GM21515 (cell line): ENCODE data around the gene GRK3.

Experiments
- ATAC-seq: cut with Tn5 transposase; IDR thresholded peaks from one replicate; pipeline ENCODE4 v1.9.1; 2021; ENCODE audit not compliant: unreplicated experiment

GRK3 gene

DNA sequence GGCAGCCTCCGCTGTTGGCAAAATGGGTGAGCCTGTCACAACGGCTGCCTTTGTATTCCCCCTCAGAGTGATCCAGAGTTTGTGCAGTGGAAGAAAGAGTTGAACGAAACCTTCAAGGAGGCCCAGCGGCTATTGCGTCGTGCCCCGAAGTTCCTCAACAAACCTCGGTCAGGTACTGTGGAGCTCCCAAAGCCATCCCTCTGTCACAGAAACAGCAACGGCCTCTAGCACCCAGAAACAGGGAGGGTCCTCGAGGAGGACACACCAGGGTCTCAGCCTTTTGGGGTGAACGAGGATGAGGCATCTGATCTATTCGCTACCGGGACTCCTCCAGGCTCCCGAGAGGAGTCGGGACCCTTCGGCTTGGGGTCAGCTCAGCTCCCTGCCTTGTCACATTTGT, 157.7 kb downstream of the GRK3 start:
- no peak for ATAC-seq

DNA sequence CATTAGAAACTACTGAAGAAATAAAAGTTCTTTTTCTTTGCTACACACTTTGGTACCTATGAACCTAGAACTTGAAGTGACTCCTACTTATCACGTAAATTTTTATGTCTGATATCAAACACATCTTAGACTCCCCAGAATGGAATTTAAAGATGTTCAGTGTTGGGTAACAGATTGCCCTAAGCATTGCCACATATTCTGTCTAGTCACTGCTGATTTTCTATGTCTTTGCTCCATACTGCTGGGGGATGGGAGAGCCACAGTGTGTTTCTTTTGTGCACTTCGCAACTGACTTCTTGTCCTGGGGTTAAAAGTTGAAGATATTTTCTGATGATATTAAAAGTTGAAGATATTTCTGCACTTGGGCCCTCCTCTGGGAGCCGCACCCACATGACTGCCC, 158.2 kb downstream of the GRK3 start:
- no peak for ATAC-seq

GRCh38 chr22:25726241-25726640, 161.8 kb downstream of the GRK3 start:
- no peak for ATAC-seq

GRCh38 chr22:25728071-25728470, 163.6 kb downstream of the GRK3 start:
- ATAC-seq, result no peak

DNA sequence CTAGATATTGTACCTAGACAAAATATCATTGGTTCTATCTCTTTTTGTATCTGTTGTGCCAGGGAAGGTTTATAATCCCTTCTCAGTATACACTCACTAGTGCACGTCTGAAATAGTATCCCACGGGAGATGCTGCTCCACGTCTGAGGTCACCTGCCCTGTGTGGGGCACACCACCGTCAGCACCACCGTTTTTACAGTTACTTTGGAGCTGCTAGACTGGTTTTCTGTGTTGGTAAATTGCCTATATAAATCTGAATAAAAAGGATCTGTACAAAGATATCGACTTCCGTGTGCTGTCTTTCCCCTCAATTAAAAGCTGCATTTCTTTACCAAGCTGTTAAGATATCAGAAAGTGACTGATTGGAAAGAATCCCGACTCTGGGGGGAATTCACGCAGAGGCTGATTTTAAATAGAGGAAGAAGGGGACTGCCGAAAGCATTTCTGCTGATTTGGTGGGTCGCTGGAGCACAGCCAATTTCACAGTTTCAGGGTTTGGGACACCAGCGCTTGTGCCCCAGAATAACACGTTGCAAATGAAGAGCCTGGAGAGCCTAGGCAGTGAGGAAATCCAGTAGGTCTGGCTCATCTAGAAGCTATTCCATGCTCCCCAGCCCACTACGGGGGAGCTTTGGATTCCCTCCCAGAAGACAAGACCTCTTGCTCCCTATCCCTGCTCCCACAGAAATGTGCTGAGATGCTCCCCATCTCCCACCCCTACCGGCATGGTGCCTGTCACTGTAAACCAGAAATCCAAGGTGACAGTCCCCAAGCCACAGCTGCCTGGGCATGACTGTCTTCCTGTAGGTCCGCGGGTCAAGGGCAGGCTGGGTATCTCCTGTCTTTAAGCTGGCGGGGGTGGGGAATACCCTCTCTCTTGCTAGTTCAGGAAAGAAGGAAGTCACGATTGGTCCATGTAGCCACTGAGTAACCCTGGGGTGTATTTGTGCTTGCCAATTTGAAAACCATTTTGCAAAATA, 164.8 kb downstream of the GRK3 start:
- ATAC-seq, result no peak

DNA sequence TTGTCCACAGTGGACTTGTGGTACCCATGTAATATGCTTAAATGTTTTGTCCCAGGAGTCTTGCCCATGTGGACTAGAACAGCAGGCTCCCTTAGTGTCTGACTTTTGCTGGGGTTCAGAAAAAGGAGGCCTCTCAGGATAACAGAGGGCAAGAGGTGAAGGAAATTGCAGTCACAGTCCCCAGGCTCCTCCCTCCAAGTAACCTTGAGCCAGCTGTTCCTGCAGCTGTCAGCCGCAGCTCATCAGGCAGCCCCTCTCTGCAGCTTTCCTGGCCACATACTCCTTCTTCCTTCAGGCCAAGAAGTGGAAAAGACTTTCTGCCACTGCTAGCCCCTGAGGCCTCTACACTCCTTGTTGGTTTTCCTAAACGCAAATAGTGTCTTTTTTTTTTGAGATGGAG, 171.2 kb downstream of the GRK3 start:
- no peak for ATAC-seq

DNA sequence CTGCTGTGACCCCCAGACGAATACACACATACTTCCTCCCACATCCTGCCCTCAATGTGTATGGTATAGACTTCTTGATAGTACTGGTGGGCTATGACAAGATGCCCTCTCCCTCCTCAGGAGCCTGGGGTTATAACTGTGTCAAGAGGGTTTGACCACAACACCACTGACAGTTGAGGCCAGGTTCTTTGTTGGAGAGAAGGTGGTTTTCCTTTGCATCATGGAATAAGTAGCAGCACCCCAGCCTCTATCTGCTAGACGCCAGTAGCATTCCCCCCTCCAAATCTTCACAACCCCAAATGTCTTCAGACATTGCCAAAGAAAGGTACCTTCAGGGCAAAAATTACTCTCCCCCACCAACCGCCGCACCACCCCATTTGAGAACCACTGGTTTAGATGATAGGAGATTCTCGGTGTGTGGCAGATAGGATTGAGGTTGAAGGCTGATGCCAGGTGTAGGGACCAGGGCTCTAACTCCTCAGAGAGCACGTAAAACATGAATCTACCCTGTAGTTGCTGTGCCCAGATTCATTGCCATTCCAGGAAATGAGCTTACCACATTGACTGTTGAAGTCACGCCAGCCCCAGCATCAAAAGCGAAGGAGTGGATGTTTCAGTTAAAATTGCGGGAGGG, 172.0 kb downstream of the GRK3 start:
- no peak for ATAC-seq

GRCh38 chr22:25739659-25740344, 175.3 kb downstream of the GRK3 start:
- no peak for ATAC-seq

DNA sequence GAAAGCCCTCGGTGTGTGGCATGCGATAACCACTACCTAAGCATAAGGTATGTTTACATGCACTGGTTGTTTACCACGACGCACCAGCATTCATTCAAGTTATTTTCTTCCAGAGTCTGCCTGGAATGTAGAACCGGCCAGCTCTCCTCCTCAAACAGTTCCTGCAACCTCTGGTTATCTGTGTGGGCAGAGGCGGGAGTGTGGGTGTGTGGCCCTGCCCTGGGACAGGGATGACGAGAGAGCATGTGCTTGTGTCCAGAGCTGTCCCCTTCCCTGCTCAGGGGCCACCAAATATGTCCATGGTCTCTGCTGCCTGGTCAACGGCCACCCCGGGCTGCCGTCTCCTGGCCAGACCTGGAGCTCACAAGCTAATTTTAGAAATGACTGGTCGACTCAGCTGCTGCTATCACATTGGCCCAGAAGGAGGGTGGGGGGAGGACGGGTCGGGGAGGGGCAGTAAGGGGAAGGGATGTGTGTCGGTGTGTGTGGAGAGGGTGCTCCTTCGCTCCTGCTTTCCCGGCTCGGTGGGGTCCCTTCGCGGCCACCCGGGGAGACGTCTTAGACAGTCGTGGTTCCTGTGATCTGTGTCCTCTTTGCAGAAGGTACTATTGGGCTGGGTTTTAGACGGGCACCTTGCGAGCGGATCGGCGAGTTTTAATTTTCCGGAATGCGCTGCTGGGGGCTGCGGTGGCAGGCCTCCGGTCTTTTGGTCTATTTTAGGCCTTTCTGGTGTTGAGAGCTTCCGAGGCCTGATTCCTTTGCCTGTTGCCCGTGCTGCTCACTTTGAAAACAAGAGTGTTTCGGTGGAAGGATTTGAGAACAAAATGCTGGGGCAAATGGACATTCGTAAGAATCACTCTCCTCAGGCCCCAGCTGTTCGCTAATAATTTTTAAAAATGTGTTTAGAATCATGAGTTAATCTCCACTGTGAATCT, 177.5 kb downstream of the GRK3 start, which contains the start of gene MYO18B:
TSS of gene MYO18B (plus strand) at position 497 of the 935 bp plus-strand sequence. CDS start 18,905 bp downstream, outside the sequence.
- no peak for ATAC-seq

GRCh38 chr22:25742918-25743708, 178.6 kb downstream of the GRK3 start:
- no peak for ATAC-seq

DNA sequence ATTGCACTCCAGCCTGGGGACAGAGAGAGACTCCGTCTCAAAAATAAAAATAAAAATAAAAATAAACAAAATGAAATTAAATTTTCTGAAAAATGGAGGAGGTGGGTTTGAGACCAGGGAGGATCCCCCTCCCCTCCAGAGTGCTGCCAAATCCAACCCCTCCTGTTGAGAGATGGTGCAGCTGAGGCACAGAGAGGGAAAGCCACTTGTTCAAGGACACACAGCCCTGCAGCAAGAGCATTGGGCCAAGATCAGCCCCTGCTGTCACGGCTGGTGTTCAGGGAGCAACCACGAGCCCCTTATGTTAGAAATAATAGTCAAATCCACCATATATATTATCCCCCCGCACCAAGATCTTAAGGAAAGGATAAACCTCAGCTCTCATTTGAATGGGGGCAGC, 180.2 kb downstream of the GRK3 start:
- ATAC-seq, result no peak

GRCh38 chr22:25745341-25746011, 181.0 kb downstream of the GRK3 start:
- no peak for ATAC-seq

- ATAC-seq, result no peak
Measured at GRCh38 chr22:25746012-25746373, 181.5 kb downstream of the GRK3 start.

GRCh38 chr22:25747245-25747944, 182.9 kb downstream of the GRK3 start:
- ATAC-seq, result no peak

DNA sequence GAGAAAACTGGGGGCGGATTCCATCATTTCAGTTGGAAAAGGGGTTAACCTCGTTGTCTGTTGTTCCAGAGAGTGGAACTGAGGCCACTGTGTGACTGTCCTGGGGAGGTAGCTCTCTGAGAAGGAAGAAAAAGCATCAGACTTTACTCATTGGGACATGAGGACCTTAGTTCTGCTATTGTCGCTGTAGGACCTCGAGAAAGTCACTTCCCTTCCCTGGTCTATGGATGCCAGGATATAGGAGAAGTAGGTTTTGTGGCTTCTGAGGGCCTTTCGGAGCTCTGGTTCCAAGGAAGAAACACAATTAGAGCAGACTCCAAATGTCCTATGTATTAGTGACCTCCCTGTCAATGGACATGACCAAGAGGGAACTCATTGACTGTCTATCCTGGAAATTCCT, 183.7 kb downstream of the GRK3 start:
- ATAC-seq, result no peak

- ATAC-seq, result no peak
Measured at GRCh38 chr22:25748704-25749103, 184.2 kb downstream of the GRK3 start.

DNA sequence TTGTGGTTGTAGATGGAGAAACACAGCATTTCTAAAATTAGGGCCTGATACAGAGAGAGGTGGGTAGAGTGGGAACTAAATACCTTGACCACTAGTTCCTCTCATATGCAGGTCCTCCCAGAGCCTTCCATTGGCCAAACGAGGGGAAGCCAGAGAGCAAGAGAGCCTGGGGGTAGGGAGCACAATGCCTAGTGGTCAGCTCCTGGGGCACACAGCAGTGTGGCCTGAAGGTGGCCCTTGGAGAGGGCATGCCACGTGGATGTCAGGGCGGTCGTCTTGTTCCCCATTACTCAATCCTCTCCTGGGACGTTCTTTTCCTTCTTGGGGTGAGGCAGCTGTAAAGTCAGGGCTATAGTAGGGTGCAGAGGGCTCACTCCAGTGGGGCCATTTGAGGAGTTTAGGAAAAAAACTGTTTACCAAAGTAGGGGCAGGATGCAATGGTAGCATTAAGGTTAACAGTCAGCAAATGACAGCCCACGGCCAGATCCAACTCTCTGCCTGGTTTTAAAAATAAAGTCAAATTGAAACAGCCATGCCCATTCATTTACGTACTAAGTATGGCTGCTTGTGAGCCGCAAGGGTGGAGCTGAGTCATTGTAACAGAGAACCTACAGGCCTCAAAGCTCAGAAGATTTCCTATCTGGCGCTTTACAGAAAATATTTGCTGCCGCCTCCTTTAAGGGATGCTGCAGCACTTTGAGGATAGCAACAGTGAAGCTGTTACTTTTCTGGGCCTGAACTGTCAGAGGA, 185.1 kb downstream of the GRK3 start:
- no peak for ATAC-seq
